CD4-positive, alpha-beta T cell treated with Interferon gamma for 1 hour (primary cell): ENCODE results near the gene UBE3B.
"Not testable (repeated sequence)": the region's sequence is repeated elsewhere in the genome, so short reads cannot be mapped to it uniquely, and the experiment has no call there.

Experiments
- DNase-seq: peaks from one replicate; pipeline ENCODE4 v3.0.0-alpha.2; 2020

The UBE3B gene

GRCh38 chr12:109477185-109477962, at the start of gene UBE3B, which contains the start of gene KCTD10:
TSS of gene UBE3B (plus strand) at chr12:109477634. CDS start at chr12:109483552, 5,918 bp downstream.
TSS of gene KCTD10 (minus strand) at chr12:109477300. CDS start at chr12:109477262, 38 bp downstream.
- peak; percentile 79 for DNase-seq

DNA sequence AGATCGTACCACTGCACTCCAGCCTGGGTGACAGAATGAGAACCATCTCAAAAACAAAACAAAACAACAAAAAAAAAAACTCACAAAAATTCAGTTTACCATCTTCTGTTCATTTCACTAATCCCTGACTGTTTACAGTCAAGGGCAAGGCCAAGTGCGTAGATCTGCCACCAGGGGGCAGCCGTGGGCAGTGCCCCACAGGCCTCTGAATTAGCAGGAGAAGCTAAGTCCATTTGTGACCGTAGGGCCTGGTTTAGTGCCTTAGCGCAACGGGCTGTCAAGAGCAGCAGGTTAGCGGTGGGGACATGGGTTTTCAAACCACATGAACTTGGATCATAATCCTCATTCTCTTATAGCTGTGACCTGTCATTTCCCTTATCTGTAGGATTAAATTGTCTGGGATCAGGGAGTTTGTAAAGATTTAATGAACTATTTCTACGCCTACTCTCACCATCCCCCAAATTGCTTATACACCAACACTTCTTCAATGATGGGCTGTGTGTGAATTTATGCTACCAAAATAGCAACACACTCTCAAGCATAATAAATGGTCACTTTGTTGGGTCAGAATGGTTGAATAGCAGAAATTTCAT, 49.3 kb upstream of the UBE3B start:
- peak; percentile 68 for DNase-seq

GRCh38 chr12:109428804-109429203, 48.6 kb upstream of the UBE3B start:
- DNase-seq, result not testable (repeated sequence)

DNA sequence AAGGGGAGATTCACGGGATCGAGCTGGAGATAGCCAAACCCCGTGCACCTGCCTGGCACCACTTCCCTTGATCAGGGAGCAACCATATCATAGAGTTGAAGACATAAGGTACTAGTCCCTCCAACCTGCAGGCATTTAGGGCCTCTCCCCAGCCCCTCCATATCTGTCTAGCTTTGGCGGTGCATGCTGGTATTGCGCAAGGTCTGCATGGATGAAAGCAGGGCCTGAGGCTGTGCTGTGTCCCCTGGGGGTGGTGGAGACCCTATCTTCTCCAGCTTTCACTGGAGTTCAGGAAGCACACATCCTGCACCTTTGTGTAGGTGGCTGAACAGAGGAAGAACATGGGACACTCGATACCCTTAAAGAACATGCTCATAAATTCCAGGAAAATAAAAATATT, 47.2 kb upstream of the UBE3B start:
- no peak for DNase-seq

DNA sequence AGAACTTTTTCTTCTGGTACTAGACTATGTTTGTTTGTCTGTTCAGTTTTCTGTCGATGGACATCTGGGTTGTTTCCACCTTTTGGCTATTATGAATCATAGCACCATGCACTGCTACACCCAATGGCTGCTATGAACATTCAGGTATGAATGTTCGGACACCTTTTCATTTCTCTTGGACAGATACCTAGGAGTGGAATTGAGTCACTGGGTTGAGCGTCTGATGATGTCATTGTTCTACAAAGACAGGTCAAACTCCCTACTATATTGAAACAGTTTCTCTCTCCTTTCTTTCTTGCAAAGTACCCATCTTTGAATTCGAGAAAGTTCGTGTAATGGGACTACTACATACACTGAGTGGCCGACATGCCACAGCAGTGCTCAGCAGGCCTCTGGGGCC, 45.0 kb upstream of the UBE3B start:
- no peak for DNase-seq

DNA sequence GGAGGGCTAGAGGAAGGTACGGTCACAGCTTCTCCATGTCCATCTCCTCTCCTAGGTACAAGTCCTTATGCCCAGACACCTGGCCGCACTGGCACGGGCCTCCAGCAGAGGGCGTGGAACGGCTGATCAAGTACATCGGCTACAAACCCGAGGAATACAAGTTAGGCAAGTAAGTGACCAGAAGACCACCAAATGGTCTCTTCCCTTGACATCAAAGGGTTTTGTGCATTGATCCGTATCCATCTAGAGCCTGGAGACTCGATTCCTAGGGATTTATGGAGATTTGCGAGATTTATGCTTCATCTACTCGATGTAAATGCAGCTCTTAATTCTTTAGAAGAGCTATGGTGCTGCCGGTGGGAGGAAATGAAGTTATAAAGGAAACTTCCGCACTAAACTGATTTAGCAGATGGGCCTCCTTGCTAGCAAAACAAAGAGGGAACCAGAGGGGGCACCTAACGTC, 44.6 kb upstream of the UBE3B start:
- DNase-seq, result peak; percentile 65

- no peak for DNase-seq
Observed at GRCh38 chr12:109433618-109434017, 43.8 kb upstream of the UBE3B start.

- no peak for DNase-seq
Observed at GRCh38 chr12:109434582-109434981, 42.9 kb upstream of the UBE3B start.

- no peak for DNase-seq
Observed at GRCh38 chr12:109435428-109436187, 41.8 kb upstream of the UBE3B start.

DNA sequence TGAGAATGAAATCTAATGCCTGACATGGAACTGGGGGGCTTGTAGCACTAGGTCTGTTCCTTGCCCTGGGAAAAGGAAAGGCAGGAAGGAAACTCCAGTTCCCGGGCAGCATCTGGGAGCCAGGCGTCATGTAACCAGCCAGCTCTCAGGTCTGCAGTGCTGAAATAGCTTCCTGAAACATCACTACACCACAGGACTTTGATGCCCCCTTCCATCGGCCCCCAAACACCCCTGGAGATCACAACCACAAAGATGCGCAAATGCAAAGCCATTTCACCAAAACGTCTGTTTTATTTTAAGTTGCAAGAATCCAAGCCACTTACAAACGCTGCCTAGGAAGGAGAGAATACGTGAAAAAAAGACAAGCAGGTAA, 41.3 kb upstream of the UBE3B start:
- no peak for DNase-seq

GRCh38 chr12:109439181-109439580, 38.3 kb upstream of the UBE3B start:
- DNase-seq, result no peak

GRCh38 chr12:109439951-109440350, 37.5 kb upstream of the UBE3B start:
- not testable (repeated sequence) for DNase-seq

DNA sequence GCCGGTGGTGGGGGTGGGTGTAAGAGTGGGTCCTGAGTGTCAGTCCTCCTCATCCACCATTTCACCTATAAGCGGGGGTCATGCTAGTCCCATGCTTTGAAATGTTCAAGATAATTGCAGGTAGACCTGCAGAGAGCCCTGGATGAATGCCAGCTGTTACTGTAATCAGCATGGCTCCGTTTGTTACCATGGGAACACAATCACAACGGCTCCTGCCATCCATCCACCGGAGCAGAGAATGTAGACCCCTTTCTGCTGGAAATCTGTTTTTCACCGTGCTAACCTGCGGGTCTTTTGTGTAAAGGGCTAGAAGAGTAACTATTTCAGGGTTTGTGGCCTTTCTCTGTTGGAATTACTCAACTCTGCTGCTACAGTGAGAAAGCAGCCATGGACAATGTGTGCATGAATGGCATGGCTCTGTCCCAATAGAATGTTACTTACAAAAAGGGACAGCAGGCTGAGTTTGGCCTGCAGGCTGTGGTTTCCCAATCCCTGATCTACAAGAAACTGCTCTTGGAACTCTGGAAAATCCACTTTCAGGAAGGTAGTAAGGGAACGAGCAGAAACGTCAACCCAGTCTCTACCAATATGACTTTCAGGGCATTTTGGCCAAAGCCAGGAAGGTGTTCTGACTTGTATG, 36.5 kb upstream of the UBE3B start:
- no peak for DNase-seq

DNA sequence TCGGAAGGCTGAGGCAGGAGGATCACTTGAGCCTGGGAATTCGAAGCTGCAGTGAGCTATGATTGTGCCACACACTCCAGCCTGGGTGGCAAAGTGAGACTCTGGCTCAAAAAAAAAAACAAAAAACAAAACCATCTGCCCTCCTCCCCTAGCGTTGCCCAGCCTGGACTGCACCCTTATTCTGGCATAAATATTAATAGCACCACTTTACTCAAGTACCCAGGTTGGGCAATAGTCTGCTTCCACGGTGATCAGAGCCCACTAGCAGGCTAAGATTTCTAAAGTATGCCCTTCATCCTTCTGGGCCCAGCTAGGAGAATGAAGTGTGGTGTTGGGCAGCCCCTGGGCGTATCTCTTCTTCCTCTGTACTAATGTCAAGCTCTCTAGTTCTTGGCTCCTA, 33.6 kb upstream of the UBE3B start:
- no peak for DNase-seq

DNA sequence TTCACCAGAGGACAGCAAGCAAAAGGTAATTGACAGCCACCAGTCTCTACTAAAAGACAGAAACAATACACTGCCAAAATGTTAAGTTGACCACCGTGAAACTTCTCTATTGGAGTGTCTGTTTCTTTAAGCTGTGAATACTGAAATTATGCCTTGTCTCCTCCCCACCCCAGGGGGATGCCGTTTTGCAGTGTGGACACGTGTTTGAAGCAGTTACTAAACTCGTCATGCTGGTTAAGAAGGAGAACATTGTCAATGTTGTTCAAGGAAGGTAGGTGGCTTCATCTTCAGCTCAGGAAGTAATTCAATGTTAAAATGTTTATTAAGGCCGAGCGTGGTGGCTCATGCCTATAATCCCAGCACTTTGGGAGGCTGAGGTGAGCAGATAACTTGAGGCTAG, 33.2 kb upstream of the UBE3B start:
- no peak for DNase-seq

GRCh38 chr12:109445191-109445609, 32.2 kb upstream of the UBE3B start:
- DNase-seq, result no peak

- no peak for DNase-seq
Observed at GRCh38 chr12:109446869-109447268, 30.6 kb upstream of the UBE3B start.

DNA sequence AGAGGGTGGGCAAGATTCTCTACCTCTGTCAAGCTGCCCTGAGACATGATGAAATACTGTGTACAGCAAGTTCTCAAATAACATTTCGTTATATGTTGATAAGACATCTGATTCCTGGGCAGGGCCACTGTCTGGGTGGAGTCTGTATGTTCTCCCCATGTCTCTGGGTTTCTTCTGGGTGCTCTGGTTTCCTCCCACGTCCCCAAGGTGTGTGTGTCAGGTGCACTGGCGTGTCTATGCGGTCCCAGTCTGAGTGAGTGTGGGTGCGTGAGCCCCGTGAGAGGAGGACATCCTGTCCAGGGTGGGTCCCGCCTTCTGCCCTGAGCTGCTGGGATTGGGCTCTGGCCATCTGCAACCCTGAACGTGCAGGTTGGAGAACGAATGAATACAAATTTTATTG, 30.0 kb upstream of the UBE3B start:
- DNase-seq, result no peak

- DNase-seq, result no peak
Observed at GRCh38 chr12:109448272-109448671, 29.2 kb upstream of the UBE3B start.

DNA sequence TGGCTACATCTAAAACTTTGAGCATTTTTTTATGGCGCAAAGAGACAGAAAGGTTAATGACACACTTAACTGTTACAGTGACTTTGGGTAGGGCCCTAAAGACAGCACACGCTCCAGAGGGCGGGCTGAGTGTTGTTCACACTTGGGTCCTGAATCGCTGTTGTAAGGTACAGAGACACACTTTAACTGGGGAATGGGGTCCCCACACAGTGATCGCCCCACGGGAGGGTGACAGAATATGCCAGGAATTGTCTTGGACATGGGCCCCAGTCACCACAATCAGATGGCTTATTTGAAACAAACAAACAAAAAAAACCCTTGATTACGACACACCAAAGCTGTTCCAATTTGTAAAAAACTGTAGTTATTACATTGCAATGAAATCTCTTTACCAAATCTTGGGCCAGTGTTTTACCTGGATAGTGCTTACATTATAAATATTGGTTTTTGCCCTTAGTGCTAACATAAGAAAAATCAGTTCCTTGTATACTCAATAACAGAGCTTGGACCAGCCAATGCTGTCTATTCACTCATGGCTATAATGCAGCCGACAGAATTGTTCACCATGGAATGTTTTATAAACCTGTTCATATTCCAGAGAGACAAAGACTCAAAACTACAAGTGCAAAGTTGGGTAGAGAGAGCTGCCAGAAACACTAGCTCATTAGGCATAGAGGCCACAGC, 28.6 kb upstream of the UBE3B start:
- DNase-seq, result no peak

DNA sequence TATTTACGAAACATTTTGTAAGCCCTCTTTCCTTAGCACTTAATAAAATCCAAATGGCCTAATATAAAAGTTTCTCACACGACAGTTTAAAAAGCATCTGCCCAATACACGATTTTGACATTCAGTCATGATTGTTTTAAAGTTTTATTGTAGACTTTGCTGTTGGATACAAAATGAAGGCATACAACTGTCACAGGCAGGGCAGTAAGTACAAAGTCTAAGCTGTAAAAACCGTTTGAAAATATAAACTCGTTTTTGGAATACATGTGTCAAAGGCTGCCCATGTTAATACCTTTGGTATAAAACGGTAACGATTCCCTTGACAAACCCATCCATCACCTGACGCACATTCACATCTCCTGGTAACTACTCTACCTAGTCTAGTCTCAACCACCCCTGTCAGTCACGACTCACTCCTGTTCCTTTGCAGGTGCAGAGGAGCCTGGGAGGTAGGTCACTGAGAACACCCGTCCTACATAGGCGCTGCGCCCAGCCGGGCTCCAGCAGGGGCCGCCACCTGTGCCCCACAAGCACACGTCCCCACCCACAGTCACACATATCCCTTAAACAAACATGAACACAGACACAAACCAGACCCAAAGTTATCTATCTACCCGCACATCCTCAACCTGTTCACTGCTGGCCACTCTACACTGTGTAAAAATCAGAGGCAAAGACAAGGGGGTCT, 27.4 kb upstream of the UBE3B start:
- DNase-seq, result no peak

- no peak for DNase-seq
Observed at GRCh38 chr12:109450980-109451379, 26.5 kb upstream of the UBE3B start.
